Ishikawa (cell line): ENCODE results near the gene CA10.

ENCODE experiments used
- CEBPB ChIP-seq: IDR thresholded peaks from 2 replicates; pipeline ENCODE4 v1.6.1; 2012
- CREB1 ChIP-seq: IDR thresholded peaks from 2 replicates; pipeline ENCODE4 v1.6.1; 2012; ENCODE audit warnings: low read depth
- EGR1 ChIP-seq: IDR thresholded peaks from 2 replicates; pipeline ENCODE4 v1.6.1; 2012
- EP300 ChIP-seq: IDR thresholded peaks from 2 replicates; pipeline ENCODE4 v1.6.1; 2012; ENCODE audit warnings: borderline replicate concordance
- FOXM1 ChIP-seq: IDR thresholded peaks from 2 replicates; pipeline ENCODE4 v1.6.1; 2012; ENCODE audit warnings: low read depth, borderline replicate concordance
- NFIC ChIP-seq: IDR thresholded peaks from 2 replicates; pipeline ENCODE4 v1.6.1; 2012
- RAD21 ChIP-seq: IDR thresholded peaks from 2 replicates; pipeline ENCODE4 v1.6.1; 2012; ENCODE audit warnings: low read depth
- REST ChIP-seq: IDR thresholded peaks from 2 replicates; pipeline ENCODE4 v1.6.1; 2012; ENCODE audit warnings: low read depth, mild to moderate bottlenecking
- TAF1 ChIP-seq: IDR thresholded peaks from 2 replicates; pipeline ENCODE4 v1.6.1; 2012; ENCODE audit warnings: low read depth, mild to moderate bottlenecking
- TCF12 ChIP-seq: IDR thresholded peaks from 2 replicates; pipeline ENCODE4 v1.6.1; 2012; ENCODE audit warnings: low read depth
- TEAD4 ChIP-seq: IDR thresholded peaks from 2 replicates; pipeline ENCODE4 v1.6.1; 2012
- YY1 ChIP-seq: IDR thresholded peaks from 2 replicates; pipeline ENCODE4 v1.6.1; 2012; ENCODE audit warnings: low read depth
- TF ChIP-seq, protein P1 (sequence below): IDR thresholded peaks from 2 replicates; pipeline ENCODE4 v1.6.1; 2012

GRCh38 chr17:51842763-51843162, 315.8 kb downstream of the CA10 start:
- TF ChIP-seq CEBPB (no peak), REST (no peak), CREB1 (no peak), EP300 (no peak), EGR1 (no peak), NFIC (no peak), TAF1 (no peak), RAD21 (no peak), TEAD4 (no peak), TCF12 (no peak), FOXM1 (no peak), YY1 (no peak)
- TF ChIP-seq, protein P1, sequence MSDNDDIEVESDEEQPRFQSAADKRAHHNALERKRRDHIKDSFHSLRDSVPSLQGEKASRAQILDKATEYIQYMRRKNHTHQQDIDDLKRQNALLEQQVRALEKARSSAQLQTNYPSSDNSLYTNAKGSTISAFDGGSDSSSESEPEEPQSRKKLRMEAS, result no peak
